G401.6 (cell line): ENCODE measurements around the gene C1orf21.

Source experiments
- FAIRE-seq: peaks from 2 replicates; lab custom pipeline; 2012; peaks lifted over from hg19 to GRCh38; lab: Jason Lieb, UNC

The C1orf21 gene

DNA sequence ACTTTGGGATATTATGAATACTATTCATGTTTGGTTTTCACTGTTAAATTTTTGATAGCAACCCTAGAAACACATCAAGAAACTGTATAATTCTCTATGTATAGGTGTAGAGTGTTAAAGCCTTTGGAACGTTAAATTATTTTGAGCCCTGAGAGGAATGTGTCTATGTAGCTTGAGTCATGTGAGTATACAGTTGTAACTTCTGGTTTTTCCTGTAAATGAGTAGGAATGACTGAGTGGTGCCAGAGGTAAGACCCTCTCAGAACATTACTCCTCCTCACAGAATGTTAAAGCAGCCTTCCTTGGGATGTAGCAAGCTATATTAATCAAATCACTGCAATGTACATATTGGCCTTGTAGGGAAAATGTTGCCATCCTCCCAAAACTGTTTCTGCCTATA is 69.0 kb downstream of the C1orf21 start:
- FAIRE-seq: no peak

DNA sequence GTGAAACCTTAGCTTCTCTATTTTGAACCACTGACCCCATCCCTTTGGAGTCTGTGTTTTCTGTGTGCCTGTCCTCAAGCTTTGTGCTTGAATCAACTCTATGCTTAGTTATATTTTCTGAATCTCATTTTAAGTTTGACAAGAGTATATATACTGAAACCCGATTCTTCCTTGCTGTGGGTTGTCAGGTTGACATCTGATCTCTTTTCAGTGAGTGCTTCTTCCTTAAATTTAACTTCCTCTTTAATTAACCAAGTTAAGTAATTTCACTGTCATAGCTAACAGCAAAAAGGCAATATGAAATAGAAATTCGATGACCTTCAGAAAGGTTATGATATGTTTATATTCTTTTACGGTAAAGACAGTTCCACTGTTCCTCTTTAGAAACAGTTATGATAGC is 69.4 kb downstream of the C1orf21 start:
- no peak for FAIRE-seq

DNA sequence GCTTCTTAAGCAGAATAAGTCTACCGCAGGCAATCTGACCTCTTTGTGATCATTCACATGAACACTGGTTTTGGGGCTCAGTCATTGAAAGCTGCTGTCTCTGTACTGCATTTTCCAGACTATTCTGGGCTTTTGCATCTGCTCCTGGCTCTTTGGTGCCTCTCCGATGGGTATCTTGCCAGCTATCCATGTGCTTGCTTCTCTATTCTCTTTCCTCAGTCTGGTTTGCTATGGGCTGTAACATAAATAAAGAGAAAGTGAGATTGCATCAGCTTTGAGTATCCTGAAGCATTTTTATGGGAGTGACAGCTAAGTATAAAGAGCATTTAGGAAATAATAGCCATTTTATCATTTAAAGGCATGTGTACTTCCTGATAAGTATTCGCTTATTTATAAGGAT is 70.7 kb downstream of the C1orf21 start:
- no peak for FAIRE-seq

DNA sequence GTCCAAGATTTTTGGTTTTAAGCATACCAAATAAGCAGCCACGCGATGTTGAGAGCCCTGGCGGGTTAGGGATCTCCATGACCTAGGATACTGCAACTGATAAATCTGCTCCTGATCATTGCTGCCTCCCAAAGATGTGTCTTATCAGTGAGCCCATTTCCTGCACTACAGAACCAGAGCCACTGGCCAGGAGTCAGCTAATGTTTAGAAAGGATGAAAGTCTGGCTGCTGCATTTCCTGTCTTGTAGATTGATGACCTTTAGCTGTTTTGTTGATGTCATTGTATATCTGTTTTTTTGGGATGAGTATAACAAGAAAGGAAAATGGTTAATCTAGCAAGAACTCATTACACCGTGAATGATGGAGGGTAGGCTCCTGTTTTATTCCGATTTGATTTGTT is 74.5 kb downstream of the C1orf21 start:
- no peak for FAIRE-seq

DNA sequence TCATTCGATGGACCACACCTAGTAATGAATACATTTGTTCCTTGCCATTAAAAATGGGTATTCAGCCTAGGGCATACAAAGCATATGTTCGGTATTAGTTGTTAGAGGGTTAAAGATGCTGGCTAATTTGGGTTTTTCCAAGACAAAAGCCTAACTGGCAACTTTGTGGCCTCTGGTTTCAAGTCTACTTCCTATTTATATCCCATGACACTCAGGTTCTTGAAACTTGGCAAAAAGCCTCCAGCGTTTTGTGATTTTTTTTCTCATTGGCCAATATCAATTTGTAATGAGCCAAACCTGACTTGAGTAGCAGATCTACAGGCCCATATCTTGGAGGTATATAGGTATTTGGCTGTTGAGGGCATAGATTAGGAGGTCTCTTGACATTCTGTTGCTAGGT is 75.3 kb downstream of the C1orf21 start:
- FAIRE-seq: no peak

DNA sequence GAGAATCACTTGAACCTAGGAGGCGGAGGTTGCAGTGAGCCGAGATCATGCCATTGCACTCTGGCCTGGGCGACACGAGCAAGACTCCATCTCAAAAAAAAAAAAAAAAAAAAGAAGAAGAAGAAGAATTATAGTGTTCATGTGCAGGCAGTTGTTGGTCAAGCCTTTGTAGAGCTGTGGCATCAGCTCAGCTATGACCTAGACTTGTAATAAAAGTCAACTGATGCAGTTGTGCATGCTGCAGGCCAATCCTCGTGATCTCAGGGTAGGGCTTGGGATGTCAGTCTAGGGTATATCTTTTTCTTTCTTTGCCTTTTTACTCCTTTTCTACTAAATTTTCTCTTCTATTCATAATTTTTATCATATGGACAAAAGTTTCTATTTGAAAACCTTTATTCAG is 76.2 kb downstream of the C1orf21 start:
- FAIRE-seq: no peak

DNA sequence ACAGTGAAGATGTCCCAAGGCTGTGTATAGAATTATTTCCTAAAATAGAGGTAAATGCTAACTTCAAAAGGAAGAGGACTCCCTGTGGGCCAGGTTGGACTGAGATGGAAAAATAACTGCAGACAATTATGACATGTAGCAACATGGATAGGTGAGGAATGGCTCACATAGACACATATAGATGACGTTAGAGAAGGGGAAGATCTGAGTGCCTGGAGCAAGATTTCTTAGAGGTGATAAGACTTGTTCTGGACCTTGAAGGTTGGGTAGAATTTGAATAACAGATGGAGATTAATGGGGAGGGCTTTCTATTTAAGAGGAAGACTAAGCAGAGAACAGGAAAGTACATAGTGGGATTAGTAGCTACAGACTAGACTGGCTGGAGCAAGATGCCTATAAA is 76.9 kb downstream of the C1orf21 start:
- FAIRE-seq: no peak

DNA sequence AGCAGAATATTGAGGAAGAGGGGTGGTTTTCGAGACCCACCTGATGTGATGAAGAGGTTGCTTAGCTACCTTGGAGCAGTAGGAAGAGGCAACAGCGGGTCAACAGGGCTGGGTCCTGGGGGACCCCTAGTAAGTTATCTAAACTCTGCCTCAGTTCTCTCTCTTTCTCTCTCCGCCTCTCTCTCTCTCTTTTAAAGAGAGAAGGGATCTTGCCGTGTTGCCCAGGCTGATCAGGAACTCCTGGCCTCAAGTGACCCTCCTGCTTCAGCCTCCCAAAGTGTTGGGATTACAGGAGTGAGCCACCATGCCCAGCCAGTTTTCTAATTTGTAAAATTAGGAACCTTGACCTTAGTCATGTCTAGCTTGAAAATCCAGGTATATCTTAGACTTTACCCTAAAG is 77.9 kb downstream of the C1orf21 start:
- FAIRE-seq: no peak

DNA sequence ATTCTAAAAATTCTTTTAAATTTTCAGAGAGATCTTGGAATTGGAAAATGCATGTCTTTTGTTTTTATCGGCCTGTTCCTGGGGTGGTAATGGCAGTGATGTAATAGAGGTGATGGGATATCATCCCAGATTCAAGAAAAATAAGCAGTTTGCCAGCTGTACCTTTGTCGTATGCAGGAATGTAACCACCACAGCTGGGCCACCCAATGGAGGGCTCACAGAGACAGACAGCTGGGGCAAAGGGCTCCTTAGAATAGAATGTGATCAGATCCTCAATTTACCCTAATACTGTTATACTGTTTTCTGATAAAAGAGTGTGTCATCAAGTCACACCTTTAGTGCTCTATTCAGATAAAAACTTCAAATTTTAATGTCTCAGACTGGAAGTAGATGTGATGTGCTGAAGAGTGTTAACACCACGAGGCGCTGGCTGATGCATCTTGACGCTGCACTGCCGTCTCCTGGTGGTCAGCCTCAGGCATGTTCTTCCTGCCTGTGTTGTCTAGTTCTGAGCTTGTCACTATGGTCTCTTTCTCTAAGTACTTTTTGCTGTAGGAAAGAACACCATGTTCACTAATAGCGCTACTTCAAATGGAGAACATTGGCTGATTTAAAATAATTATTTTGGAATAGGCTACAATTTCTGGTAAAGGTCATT is 78.8 kb downstream of the C1orf21 start:
- FAIRE-seq: no peak

DNA sequence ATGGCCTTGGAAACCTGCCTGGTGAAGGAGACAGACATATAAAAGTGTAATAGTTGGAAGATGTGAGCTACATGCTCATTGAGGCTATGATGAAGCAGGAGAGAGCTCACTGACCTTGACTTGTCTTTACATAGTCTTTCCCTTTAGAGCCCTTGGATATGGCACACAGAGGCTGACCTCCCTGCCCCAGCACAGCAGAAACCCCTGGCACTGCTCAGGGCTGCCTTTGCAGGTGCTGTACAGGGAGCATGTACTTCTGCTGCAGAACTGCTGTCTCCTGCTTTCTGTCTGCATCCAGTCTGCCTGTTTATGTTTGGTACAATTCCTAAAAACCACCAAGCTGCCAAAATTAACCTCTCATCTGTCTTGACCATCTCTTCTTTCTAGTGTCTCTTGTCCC is 80.5 kb downstream of the C1orf21 start:
- FAIRE-seq: no peak

DNA sequence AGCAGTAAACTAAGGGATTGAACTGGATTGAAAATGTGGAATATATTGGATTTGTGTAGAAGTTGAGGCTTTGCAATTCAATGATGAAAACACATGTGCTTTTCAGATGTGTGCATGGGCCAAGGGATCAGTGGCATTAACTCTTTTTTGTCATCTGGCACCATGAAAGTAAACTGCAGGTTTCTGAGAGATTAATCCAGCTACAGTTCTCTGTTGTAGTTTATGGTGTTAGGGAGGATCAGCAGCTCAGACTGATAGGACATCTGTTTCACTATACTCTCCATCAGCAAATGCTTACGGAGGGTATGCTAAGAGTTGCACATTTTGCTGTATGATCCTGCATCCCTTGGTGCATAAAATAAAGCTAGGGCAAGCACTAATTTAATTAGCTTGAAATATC is 82.6 kb downstream of the C1orf21 start:
- FAIRE-seq: no peak

DNA sequence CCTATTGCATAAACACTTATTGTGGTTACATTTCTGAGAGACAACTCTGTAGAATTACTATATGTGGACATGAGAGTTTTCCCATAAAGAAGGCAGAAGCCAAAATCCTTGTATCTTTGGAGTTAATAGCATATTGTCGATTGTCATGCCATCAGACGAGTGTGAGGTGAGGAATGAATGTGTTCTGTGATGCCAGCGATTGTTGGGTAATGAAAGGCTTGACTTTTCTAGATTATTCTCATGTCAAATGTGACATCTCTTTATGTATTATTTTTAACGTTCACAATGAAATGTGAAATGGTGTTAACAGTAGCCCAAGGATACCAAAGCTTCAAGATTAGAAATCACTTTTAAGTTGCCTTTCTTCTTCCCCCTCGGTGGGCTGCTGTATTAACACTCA is 84.9 kb downstream of the C1orf21 start:
- no peak for FAIRE-seq

DNA sequence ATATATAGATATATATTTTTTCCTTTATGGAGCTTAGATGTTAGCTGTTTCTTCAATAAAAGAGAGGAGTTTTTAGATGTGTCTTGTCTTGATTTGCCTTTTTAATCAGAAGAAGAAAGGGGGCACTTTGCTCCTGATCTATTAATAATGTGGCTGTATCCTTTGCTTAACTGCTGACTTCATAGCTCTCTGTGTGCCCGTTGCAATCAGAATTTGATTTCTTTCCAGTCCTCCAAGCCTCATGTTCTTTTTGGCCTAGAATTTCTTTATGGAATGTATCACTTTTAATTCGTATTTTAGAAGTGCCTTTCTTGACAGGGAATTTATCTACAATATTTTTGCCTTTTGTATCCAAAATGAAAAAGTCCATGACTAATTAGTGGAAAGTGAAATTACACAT is 85.3 kb downstream of the C1orf21 start:
- FAIRE-seq: no peak

DNA sequence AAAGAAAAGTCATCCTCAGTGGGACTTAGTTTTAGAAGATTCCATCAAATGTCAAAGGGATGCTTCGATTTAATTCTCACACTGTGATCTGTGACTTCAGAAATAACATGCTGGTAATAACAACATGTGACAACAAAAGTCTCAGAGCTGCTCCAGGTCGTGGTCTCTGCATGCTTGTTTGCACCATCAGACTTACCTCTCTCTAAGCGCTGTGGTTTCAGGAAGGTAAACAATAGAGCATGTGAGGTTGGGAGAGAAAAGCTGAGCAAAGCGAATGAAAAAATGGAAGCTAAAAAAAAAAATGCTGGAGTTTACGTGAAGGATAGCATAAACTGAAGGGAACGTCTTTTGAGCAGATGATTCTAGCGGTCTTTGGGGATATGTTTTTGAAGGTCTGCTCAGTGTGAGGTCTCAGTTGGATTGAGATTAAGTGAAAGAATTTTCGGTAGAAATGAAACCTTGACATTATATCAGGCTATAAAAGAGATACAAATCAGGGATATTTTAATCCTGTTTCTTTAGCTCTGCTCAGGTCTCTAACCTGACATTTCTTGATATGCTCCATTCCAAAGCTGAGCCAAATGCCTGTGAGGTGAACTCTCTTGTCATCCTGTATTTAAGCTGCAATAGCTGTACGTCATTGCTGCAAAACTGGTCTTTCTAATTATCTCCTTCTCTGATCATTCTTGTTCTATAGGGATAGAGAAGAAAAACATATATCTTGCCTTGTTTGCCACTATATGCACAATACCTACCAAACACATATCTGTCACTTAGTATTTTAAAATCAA is 86.5 kb downstream of the C1orf21 start:
- FAIRE-seq: no peak

DNA sequence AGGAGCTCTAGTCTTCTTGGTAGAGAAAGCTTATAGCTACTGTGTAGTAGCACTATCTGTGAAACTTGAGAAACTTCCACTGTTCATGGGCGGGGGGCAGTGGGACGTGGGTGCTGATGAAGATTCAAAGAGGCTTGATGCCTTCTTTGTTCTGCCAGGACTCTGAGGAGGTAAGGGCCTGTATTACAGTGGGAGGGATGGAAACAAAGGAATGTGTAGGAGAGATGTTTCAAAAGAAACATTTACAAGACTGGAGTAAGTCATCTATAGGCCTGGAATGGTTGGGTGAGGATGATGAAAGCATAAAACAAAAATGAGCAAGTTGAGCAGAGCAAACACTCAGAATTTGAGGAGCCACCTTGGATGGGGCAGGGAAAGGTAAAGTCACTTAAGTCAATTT is 89.4 kb downstream of the C1orf21 start:
- FAIRE-seq: no peak

DNA sequence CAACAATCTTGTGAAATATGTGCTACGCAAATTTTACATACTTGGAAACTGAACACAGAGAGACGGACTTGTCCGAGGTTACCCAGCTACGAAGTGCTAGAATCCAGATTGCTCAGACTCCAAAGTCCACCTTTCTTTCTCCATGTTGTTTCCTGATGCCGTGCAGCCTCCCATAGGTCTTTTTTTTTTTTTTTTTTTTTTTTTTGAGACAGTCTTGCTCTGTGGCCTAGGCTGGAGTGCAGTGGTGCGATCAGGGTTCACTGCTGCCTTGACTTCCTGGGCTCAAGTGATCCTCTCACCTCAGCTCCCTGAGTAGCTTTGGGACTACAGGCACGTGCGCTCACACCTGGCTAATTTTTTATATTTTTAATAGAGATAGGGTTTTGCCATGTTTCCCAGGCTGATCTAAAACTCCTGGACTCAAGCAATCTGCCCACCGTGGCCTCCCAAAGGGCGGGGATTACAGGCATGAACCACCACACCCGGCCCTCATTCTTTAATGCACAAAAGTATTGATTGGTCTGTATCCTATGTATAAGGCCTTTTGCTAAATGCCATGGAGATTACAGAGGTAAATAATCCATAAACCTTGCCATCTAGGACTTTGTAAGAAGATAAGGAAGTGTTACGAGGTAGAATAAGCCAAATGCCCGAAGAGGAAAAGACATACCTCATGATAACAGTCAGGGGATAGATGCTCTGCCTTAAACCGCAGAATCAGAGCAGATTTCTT is 92.8 kb downstream of the C1orf21 start:
- FAIRE-seq: no peak

DNA sequence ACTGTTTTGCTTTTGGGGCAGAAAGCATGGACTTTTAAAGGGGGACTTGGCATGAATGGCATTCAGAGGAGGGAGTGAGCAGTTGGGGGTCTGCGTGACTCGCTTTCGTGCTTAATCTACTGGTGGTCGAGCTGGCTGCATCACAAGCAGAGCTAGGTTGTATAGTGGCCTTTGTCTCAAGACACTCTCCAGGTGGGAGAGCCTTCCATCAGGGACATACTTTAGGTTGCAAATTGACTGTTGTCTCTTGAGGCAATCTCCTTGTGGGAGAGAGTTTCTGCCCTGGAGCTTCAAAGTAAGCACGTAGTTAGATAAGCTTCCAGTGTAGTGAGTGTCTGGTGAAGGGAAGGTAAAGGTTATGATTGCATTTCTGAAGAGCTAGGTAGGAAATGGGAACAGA is 93.9 kb downstream of the C1orf21 start:
- FAIRE-seq: no peak

DNA sequence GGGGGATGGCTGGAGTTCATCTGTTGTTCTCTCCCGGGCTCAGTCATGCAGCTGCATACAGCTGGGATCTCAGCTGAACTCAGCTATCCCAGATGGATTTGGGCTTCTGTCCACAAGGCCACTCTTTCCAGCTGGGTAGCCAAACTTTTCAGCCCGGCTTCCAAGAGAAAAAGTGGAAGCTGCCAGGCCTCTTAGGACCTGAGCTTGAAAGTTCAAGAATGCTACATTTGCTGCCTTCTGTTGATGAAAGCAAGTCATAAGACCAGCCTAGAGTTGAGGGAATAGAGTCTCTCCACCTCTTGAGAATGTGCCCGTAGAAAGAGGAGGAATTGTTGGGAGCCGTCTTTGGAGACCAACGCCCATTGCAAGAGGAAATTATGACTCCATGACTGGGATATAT is 95.3 kb downstream of the C1orf21 start:
- FAIRE-seq: no peak

DNA sequence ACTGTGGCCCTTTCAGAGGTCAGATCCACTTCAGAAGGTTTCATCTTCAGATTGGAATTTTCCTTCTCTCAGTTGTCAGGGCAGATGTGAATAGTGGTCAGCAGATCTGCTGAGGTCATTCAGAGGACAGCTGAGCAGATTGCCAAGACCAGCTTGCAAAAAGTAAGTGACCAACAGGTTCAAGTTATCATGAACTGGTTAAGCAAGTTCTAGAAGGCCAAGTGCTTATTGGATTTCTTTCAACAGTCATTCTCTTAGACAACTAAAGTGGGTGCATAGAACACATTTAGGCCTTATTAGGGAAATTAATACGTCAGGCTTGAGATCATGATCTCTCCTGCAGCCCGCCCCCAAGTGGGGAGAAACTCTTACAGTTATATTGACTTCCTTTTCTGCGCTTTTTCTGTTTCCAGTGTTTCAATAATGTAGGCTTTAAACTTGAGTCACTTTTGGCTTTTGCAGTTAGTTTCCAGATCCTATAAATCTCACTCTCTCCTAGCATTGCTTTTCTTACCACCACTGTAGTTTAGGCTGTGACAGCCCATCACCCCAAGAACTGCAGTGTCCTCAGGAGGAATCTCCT is 96.4 kb downstream of the C1orf21 start:
- FAIRE-seq: no peak

DNA sequence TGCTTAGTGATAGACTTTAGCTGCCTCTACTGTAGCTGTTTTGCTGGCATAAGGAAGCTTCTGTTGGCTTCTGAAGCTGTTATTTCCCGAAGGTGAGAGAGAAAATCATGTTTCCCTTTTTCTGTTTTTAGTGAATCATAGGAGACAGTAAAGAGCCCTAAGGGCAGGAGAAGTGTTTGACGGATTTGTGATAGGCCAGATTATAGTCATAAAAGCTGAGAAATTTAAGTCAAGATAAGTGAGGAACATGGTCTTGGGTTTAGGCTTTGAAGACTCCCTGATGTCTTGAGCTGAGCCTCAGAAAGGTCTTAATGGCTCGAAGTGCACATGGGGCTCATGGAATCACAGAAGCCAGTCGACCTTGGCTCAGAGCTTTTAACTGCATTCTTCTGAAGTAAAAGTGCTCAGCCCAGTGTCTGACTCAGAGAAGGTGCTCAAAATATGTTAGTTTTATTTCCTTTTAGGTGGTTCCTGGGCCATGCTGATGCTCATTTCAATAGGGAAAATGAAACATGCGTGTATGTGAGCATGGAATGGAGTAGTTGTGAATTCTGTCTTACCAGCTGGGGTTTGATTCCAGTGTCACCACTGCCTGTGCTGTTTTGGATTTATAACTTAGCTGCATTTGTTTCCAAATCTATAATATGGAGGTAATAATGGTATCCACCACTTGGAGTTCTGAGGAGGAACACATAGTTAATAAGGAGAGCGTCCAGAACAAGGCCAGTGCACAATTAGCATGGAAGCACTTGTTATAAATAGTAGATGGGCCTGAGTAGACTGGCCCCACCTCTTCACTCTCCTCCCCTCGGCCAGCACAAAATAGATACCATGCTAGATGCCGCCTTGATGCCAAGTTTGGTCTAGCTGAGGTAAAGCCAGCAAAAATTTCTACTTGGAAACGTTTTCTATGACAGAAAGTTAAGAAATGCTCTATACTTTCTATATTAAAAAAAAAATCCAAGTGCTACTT is 99.2 kb downstream of the C1orf21 start:
- FAIRE-seq: no peak

DNA sequence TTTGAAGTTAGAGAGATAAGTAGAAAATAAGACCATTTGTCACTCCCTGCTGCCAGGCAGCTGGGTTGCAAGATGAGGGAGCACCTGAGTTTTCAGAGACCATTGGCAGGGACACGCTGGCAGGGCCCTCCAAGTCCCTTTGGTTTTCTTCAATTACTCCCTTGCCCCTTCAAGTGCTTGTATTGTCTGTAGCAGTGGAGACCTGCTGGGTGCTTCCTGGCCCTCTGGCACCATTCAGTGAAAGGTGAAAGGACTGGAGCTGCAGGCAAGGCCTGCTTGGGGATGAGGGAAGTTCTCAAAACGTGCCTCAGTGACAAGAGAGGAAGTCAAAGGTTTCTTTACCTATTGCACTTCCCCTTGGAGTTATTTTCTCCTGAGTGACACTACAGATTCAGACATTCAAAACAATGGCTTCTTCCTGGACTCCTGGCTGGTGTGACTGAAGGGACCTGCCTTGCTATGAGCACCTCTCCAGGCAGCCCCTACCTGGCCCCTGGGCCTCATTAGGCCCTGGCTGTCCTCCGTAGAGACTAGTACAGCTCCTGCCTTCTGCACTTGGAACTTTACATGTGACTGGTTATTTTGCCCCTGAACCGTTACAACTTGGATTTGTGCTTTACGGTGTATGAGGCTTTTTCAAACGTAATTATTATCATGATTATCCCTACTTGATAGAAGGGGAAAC is 100.1 kb downstream of the C1orf21 start:
- FAIRE-seq: no peak
